Stimulated activated CD8-positive, alpha-beta memory T cell treated with anti-CD3 and anti-CD28 coated beads, Interleukin-4, amount 100 ng/mL, for 48 hours (primary cell): ENCODE results near the gene DOCK8.

Experiments
- DNase-seq: peaks from one replicate; pipeline ENCODE4 v3.0.0-alpha.2; 2020

DOCK8 gene

GRCh38 chr9:318646-319045 is 104.0 kb downstream of the DOCK8 start:
- no peak for DNase-seq

GRCh38 chr9:324971-325370 is 110.3 kb downstream of the DOCK8 start:
- DNase-seq, result no peak

GRCh38 chr9:326667-327066 is 112.0 kb downstream of the DOCK8 start:
- DNase-seq, result no peak

DNA sequence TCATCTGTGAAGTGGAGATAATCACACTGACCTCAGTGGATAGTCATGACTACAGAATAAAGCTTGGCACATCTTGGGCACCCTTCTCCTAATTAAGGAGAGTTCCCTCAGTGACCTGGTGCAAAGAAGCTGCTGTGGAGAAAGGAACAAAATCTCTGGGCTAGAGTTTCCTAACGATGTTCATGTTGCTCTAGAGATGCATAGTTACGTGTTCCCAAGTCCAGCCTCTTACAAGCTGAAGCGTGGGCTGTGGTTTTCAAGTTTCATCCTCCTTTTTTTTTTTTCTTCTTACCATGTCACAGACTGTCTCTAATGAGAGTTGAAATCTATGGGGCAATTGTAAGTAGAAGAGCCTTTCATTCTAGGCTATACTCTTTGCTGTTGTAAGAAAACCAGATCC is 113.8 kb downstream of the DOCK8 start:
- DNase-seq, result no peak

DNA sequence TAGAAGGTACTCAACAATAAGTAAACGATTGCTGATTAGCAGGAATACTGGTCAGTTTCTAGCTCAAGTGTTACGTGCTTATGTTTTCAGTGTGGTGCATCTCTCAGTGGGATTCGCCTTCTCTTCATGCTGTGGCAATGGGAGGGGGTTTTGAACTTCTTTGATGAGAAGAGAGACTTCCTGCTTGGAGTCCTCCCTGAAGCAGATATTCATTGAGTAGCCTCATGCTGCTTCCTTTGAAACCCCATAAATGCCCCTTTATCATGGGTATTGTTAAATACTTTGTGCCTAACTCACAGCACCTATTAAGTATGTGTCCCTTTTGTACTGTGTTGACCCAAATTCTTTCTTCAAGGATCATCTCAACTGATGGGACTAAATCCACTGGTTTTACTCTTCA is 116.5 kb downstream of the DOCK8 start:
- DNase-seq, result no peak

- DNase-seq, result no peak
Observed at GRCh38 chr9:335373-335772, 120.7 kb downstream of the DOCK8 start.

- DNase-seq, result no peak
Observed at GRCh38 chr9:336039-336438, 121.4 kb downstream of the DOCK8 start.

DNA sequence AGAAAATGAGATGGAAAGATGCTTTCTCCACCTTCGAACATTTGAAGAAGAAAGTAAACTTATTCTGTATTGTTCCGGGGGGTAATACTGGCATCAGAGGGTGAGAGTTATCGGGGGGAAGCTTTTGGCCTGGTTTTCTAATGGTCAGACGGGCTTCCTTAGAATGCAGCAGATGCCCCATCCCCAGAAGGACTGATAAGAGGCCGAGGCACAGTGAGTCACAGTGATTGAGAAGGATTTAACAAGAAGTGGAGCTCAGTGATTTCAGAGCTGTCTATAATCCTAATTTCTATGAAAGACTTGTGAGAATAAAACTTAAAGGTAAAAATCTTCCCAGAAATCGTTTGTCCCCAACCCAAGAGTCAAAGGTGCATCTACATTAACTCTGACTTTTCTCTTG is 123.9 kb downstream of the DOCK8 start:
- no peak for DNase-seq

- no peak for DNase-seq
Observed at GRCh38 chr9:341634-342421, 127.2 kb downstream of the DOCK8 start.

DNA sequence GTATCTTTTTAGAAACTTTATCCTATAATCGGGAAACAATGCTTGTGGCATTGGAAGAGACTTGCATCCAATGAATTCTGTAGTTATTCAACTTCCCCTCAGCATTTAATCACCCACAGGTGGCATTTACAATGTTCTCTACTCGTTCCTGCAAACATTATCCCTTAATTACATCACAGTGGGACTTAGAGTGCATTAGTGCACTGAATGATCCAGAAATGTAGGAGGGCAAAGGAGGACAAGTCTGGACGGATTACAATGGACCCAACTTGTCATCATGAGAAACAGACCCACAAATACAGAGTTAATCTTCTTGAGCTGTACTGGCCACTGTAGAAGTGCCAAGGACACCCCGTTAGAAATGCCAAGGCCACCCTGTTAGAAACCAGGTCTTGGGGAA is 129.1 kb downstream of the DOCK8 start:
- DNase-seq, result no peak

- DNase-seq, result no peak
Observed at GRCh38 chr9:346111-346571, 131.5 kb downstream of the DOCK8 start.

DNA sequence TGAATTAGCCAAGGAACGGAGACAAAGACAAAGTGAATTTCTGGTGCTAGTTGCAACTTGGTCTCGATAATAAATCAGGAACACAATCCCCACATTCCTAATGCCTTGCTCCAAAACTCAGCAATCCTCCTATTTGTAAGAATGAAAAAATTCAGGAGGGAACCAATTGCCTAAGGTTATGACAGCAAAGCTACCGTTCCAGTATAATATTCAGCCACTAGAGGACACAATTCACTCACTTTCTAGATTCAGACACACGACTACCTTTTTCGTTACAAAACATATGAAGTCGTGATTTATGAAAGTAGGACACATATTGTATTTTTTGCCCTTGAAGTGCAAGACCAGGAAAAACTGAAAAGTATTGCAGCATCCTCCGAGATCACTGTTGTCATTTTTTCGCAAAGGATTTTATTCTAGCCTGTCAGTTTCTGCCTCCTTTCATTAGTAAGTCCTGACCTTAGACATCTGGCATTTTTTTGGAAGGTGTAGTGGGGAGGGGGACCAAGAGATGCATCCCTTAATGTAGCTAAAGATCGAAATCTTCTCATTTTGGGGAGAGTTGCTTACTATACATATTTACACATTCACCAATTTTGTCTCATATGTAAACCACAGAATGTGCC is 133.1 kb downstream of the DOCK8 start:
- no peak for DNase-seq

GRCh38 chr9:350384-350783 is 135.7 kb downstream of the DOCK8 start:
- DNase-seq, result no peak

- DNase-seq, result no peak
Observed at GRCh38 chr9:351916-352315, 137.3 kb downstream of the DOCK8 start.

GRCh38 chr9:353077-353476 is 138.4 kb downstream of the DOCK8 start:
- no peak for DNase-seq

GRCh38 chr9:354453-354852 is 139.8 kb downstream of the DOCK8 start:
- no peak for DNase-seq

DNA sequence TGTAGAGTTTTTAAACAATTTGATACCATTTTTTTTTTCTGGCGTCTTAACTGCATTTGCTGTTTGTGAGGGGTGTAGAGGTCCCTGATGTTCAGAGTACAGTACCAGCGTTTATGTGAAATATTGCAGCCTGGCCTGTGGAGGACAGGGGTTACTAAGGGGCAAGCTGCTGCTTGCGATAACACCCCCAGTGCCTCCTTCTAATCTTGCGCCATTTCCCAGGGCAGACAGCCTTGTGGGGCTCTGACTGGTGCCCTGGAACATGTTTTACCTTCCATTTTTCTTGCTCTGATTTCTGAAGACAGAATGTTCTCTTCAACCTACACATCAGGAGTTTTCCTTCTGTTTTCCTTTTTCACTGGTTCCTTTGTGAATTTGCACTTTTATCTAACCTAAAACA is 142.9 kb downstream of the DOCK8 start:
- no peak for DNase-seq

DNA sequence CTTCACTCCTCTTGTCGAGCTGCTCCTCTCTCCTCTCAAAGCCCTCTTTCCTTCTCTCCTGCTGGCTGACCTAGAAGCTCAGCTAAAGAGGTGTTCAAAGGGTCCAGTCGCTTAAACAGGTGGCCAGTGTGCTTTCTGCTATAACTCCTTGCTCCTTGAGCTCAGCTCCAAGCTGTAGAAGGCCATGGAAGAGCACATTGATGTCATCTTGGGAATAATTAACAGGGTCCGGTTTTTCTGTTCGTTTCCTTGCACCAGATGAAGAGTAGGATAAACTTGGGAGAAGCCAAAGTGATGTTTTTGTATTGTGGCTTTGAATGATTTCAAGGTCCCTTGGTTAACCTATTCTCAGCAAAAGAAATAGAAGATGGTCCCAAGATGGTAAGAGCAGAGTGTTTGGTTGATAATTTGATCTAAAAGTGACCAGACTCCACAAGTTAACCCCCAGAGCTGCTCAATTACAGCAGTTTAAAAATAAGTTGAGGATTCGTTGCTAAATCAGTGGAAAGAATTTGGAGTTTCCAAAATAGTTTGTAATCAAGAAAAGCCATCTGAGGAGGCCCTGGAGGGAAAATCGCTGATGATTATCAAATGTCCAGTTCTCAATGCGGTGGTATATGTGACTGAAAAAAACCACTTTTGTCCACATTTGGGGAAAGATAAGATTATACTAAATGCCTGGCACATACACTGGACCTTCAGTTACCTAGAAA is 148.1 kb downstream of the DOCK8 start:
- DNase-seq, result no peak

- DNase-seq, result no peak
Observed at GRCh38 chr9:363274-363612, 148.6 kb downstream of the DOCK8 start.

- no peak for DNase-seq
Observed at GRCh38 chr9:365436-365835, 150.8 kb downstream of the DOCK8 start.

- no peak for DNase-seq
Observed at GRCh38 chr9:366620-367019, 152.0 kb downstream of the DOCK8 start.

DNA sequence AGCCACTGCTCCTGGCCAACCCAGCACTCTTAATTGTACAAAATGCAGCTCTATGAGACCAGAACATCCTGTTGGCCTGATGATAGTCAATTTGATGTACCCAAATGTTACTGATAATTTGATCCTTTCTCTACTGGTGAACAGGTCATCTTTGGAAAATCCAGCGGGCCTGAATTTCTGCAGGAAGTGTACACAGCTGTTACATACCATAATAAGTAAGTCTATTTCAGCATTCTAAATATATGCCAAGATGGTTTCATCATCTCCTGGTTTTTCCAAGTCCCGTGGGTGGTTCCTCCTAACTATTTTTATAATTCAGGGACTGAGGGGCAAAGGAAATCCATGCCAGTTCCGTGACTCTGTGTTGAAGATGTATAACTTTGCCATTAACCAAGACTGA is 155.4 kb downstream of the DOCK8 start:
- DNase-seq, result no peak

- no peak for DNase-seq
Observed at GRCh38 chr9:371349-371748, 156.7 kb downstream of the DOCK8 start.

GRCh38 chr9:372128-372527 is 157.5 kb downstream of the DOCK8 start:
- no peak for DNase-seq
